ENCODE results near the gene ENTPD6. TPM values are rescaled to one million over a fixed set of nuclear protein-coding genes. Genes with fewer than 3 reads are reported as not detected.

The ENTPD6 gene
- total and polyA plus RNA-seq, 9 donors = 34.9 to 73.8 (median 47.1) TPM

DNA sequence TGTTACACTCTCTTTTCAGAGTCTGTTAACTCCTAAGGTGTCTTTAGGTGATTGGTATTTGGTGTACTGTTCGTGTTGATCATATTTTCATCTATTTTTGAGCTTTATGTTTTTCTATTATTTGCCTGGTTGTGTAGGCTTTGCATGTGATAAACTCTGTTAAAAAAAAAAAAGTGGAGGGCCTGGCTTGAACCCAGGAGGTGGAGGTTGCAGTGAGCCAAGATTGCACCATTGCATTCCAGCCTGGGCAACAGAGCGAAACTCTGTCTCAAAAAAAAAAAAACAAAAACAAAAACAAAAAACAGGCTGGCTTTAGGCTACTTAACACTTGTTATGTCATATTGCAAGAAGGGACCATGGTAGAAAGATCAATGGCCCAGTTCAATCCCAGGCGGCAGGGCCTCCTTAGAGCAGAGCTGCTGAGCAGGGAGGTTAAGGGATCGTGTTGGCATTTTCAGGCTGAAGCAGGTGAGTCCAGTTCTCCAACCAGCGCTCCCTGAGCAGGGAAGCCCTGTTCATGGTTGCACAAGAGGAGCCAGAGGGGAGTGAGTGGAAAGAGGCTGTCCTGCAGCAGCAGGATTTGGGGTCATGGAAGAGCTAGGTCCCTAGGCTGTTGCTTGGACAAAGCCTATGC, 60.8 kb downstream of the ENTPD6 start:
- no peak for DNase-seq
- no peaks in the 10 kb centered on the region for H3K4me1 ChIP-seq (ENCODE audit: insufficient read depth)
- TF ChIP-seq POLR2A (IDR thresholded peaks at IDR 0.05) (no peak), CTCF (IDR thresholded peaks at IDR 0.05) (no peak), EP300 (IDR thresholded peaks at IDR 0.05) (no peak)
- no peaks in the 10 kb centered on the region for H3K9me3 ChIP-seq
- H3K36me3 ChIP-seq = no peaks in the 10 kb centered on the region
- H3K4me3 ChIP-seq = no peak overlapping the region
- H3K27me3 ChIP-seq = no peaks in the 10 kb centered on the region
- 72 to 79% (median 78%) methylated on average over 5 of the region's 5 CpGs for WGBS, 3 donors
- no peak overlapping the region for H3K27ac ChIP-seq
- intact Hi-C loops (cut with DNase I) = no loop called here

- Histone ChIP-seq H3K27ac (no peak overlapping the region), H3K27me3 (no peaks in the 10 kb centered on the region), H3K36me3 (no peaks in the 10 kb centered on the region), H3K4me1 (ENCODE audit: insufficient read depth) (no peaks in the 10 kb centered on the region), H3K4me3 (no peak overlapping the region), H3K9me3 (no peaks in the 10 kb centered on the region)
- 91 to 93% (median 92%) methylated on average over 5 of the region's 5 CpGs for WGBS, 3 donors
- intact Hi-C loops (cut with DNase I) = no loop called here
- TF ChIP-seq CTCF (IDR thresholded peaks at IDR 0.05) (no peak), EP300 (IDR thresholded peaks at IDR 0.05) (no peak), POLR2A (IDR thresholded peaks at IDR 0.05) (no peak)
- no peak for DNase-seq
Measured at GRCh38 chr20:25257130-25257529, 61.6 kb downstream of the ENTPD6 start.

GRCh38 chr20:25257756-25258475, 62.4 kb downstream of the ENTPD6 start:
- no peak overlapping the region for H3K27ac ChIP-seq
- H3K27me3 ChIP-seq = no peaks in the 10 kb centered on the region
- no peak overlapping the region for H3K4me3 ChIP-seq
- WGBS, 3 donors = 91 to 94% (median 93%) methylated on average over 10 of the region's 10 CpGs
- H3K4me1 ChIP-seq (ENCODE audit: insufficient read depth) = no peaks in the 10 kb centered on the region
- DNase-seq = no peak
- TF ChIP-seq POLR2A (IDR thresholded peaks at IDR 0.05) (no peak), EP300 (IDR thresholded peaks at IDR 0.05) (no peak)
- intact Hi-C loops (cut with DNase I) = no loop called here
- no peaks in the 10 kb centered on the region for H3K36me3 ChIP-seq
- no peaks in the 10 kb centered on the region for H3K9me3 ChIP-seq

- Histone ChIP-seq H3K27ac (no peak overlapping the region), H3K9me3 (no peaks in the 10 kb centered on the region), H3K4me1 (ENCODE audit: insufficient read depth) (no peaks in the 10 kb centered on the region), H3K27me3 (no peaks in the 10 kb centered on the region), H3K36me3 (no peaks in the 10 kb centered on the region), H3K4me3 (no peak overlapping the region)
- intact Hi-C loops (cut with DNase I) = no loop called here
- TF ChIP-seq CTCF (IDR thresholded peaks at IDR 0.05) = no peak
- no peak for TF ChIP-seq POLR2A (IDR thresholded peaks at IDR 0.05)
- TF ChIP-seq EP300 (IDR thresholded peaks at IDR 0.05) = no peak
- WGBS, 3 donors = 75 to 86% (median 83%) methylated on average over 8 of the region's 8 CpGs
- DNase-seq = no peak
Measured at GRCh38 chr20:25258476-25258805, 62.9 kb downstream of the ENTPD6 start.

DNA sequence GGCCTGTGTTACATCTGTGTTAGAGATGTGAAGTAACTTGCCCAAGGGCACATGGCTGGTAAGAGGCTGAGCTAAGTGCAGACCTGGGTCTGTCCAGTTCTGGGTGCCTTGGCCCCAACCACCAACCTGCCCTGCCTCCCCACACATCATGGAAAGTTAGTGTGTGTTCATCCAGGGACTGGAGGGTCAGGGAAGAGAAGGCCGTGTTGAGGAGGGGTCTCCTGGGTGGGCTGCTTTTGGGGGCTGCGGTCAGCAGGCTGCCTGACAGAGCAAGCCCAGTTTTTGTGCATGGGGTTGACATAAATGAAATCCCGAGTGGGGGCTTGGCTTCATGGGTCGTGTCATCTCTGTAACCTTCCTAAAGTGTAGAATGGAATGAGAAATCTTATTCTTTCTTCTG, 63.3 kb downstream of the ENTPD6 start:
- DNase-seq = no peak
- Histone ChIP-seq H3K27ac (no peak overlapping the region), H3K4me3 (no peak overlapping the region), H3K36me3 (no peaks in the 10 kb centered on the region), H3K27me3 (no peaks in the 10 kb centered on the region), H3K4me1 (ENCODE audit: insufficient read depth) (no peaks in the 10 kb centered on the region), H3K9me3 (no peaks in the 10 kb centered on the region)
- intact Hi-C loops (cut with DNase I) = no loop called here
- TF ChIP-seq EP300 (IDR thresholded peaks at IDR 0.05) (no peak), CTCF (IDR thresholded peaks at IDR 0.05) (no peak), POLR2A (IDR thresholded peaks at IDR 0.05) (no peak)
- 76 to 93% (median 85%) methylated on average over 4 of the region's 4 CpGs for WGBS, 3 donors

Data from ovary (tissue), 9 donors.